Mucosa of rectum (tissue), 2 donors: ENCODE data around the gene SYTL4.

Experiments used
- H3K27ac ChIP-seq, 2 donors: one replicate each; pipeline ENCODE4 v1.7.0; 2013; ENCODE audit warnings: inconsistent platforms in 2 of 2, low read depth in 2 of 2, low read length in 2 of 2
- H3K27me3 ChIP-seq, 2 donors: one replicate each; pipeline ENCODE4 v1.7.0; 2013; ENCODE audit warnings: low read length in 2 of 2; ENCODE audit not compliant: control insufficient read depth in 2 of 2, insufficient read depth in 2 of 2
- H3K36me3 ChIP-seq, 2 donors: one replicate each; pipeline ENCODE4 v1.7.0; 2013; ENCODE audit warnings: low read length in 2 of 2; ENCODE audit not compliant: control insufficient read depth in 2 of 2, insufficient read depth in 2 of 2
- H3K4me1 ChIP-seq, 2 donors: one replicate each; pipeline ENCODE4 v1.7.0; 2013; ENCODE audit warnings: low read length in 2 of 2, mild to moderate bottlenecking in 1 of 2; ENCODE audit not compliant: control insufficient read depth in 2 of 2, insufficient read depth in 2 of 2
- H3K4me3 ChIP-seq, 2 donors: one replicate each; pipeline ENCODE4 v1.7.0; 2013; ENCODE audit warnings: low read length in 2 of 2
- H3K9ac ChIP-seq, 2 donors: one replicate each; pipeline ENCODE4 v1.7.0; 2013; ENCODE audit warnings: low read length in 2 of 2, low read depth in 1 of 2, mild to moderate bottlenecking in 1 of 2
- H3K9me3 ChIP-seq, 2 donors: one replicate each; pipeline ENCODE4 v1.7.0; 2013; ENCODE audit warnings: low read length in 2 of 2; ENCODE audit not compliant: control insufficient read depth in 2 of 2
- donor health status: healthy.
- donor health status: Normal muscosa, but diverticular disease.

Gene SYTL4

DNA sequence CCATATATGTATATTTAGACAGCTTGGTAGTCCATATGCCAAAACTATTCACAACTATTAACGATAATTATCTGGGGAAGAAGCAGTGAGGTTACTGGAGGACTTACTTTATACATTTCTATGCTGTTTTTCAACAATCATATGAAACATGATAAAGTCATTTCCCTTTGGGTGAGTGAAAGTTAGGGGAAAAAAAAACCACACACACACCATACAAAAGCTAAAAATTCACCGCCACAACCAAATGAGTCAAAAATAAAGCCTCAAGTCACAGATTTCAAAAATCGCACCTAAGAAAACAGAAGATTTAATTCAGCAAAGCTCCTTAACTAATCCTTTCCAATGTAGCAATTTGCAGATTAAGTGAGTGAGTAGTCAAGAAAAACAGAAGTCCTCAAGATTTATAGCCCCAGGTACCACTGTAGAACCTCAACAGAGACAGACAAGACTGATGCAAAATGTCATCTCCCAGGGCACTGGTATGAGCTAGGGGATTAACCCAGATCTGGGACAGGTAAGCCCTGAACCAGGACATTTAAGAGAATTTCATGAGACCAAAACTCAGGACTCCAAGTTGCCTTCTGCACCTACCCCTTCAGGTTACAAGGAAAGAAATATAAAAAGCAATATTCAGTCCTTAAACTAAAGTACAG lies 35.1 kb downstream of the SYTL4 start:
- H3K9me3 ChIP-seq: no peaks in the 10 kb centered on the region
- no peak overlapping the region for H3K27ac ChIP-seq
- H3K9ac ChIP-seq: no peak overlapping the region
- no peak overlapping the region for H3K4me3 ChIP-seq
- H3K4me1 ChIP-seq: no peaks in the 10 kb centered on the region
- H3K27me3 ChIP-seq: no peaks in the 10 kb centered on the region
- peaks cover 3 to 6% of the 10 kb centered on the region in 2 donors for H3K36me3 ChIP-seq

GRCh38 chrX:100695991-100696390 lies 35.9 kb downstream of the SYTL4 start:
- H3K4me3 ChIP-seq: no peak overlapping the region

DNA sequence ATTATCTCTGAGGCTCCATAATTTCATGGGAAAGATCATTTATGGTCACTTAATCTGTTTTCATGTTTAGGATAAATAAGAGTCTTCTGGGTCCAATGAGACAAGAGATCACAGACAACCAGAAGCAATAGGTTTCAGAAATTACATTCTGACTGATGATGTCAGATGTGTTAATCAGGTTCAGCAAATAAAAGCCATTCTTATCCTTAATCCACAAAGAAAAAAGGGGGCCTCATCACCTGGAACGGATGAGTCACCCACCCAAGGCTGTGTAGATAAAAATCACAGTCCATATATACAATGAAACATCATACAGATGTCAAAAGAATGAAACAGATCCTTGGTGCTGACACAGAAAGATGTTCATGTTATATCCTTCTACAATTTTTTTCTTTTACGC lies 36.6 kb downstream of the SYTL4 start:
- Histone ChIP-seq H3K9me3 (no peaks in the 10 kb centered on the region), H3K27ac (no peak overlapping the region), H3K27me3 (no peaks in the 10 kb centered on the region), H3K4me1 (no peaks in the 10 kb centered on the region), H3K4me3 (no peak overlapping the region), H3K9ac (no peak overlapping the region), H3K36me3 (no peaks in the 10 kb centered on the region)

More at GRCh38 chrX:100695991-100696390, 35.9 kb downstream of the SYTL4 start:
- H3K27me3 ChIP-seq: no peaks in the 10 kb centered on the region
- no peaks in the 10 kb centered on the region for H3K9me3 ChIP-seq
- H3K36me3 ChIP-seq: peaks cover 0 to 3% of the 10 kb centered on the region in 2 donors
- no peak overlapping the region for H3K9ac ChIP-seq
- no peak overlapping the region for H3K27ac ChIP-seq
- H3K4me1 ChIP-seq: no peaks in the 10 kb centered on the region

GRCh38 chrX:100687546-100687945 lies 44.4 kb downstream of the SYTL4 start:
- Histone ChIP-seq H3K4me3 (no peak overlapping the region), H3K4me1 (no peaks in the 10 kb centered on the region), H3K27ac (no peak overlapping the region), H3K9me3 (no peaks in the 10 kb centered on the region), H3K9ac (no peak overlapping the region), H3K36me3 (peaks cover 0 to 10% of the 10 kb centered on the region in 2 donors), H3K27me3 (peaks cover 0 to 3% of the 10 kb centered on the region in 2 donors)

DNA sequence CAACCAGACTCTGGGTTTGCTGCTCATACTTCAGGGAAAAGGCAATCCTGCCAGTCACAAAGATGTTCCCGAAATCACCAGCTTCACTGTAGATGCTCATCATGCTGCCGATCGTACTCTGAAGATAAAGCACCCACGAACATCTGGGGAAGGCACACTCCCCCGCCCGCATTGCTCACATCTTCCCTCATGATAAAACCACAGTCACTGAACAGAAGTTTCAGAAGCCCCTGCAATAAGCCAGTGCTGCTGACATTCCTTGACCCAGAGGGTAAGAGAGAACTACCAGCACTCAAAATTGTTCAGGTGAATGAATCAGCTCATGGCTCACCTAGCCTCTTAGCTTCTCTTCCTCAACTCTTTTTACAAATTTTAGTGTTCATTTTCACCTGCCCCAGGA lies 44.8 kb downstream of the SYTL4 start:
- no peak overlapping the region for H3K27ac ChIP-seq
- no peaks in the 10 kb centered on the region for H3K9me3 ChIP-seq
- H3K4me3 ChIP-seq: no peak overlapping the region
- peaks cover 0 to 10% of the 10 kb centered on the region in 2 donors for H3K36me3 ChIP-seq
- peaks cover 0 to 3% of the 10 kb centered on the region in 2 donors for H3K27me3 ChIP-seq
- H3K9ac ChIP-seq: no peak overlapping the region
- H3K4me1 ChIP-seq: no peaks in the 10 kb centered on the region

DNA sequence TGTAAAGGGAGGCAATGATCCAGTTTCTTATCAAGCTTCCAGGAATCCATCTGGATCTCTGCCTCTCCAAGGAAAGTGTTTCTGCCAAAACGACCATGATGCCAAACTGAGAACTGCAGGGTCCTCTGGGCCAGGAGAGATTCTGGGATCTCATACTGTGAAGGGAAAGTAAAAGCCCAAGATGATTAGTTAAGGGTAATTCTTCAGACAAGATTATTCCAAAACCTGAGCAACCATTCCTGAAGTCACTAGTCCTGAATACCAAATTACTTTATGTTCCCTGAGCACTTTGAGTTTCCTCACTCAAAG lies 46.0 kb downstream of the SYTL4 start:
- H3K27me3 ChIP-seq: peaks cover 0 to 3% of the 10 kb centered on the region in 2 donors
- no peaks in the 10 kb centered on the region for H3K9me3 ChIP-seq
- no peak overlapping the region for H3K27ac ChIP-seq
- H3K4me1 ChIP-seq: no peaks in the 10 kb centered on the region
- no peak overlapping the region for H3K4me3 ChIP-seq
- H3K9ac ChIP-seq: no peak overlapping the region
- peaks cover 0 to 10% of the 10 kb centered on the region in 2 donors for H3K36me3 ChIP-seq

DNA sequence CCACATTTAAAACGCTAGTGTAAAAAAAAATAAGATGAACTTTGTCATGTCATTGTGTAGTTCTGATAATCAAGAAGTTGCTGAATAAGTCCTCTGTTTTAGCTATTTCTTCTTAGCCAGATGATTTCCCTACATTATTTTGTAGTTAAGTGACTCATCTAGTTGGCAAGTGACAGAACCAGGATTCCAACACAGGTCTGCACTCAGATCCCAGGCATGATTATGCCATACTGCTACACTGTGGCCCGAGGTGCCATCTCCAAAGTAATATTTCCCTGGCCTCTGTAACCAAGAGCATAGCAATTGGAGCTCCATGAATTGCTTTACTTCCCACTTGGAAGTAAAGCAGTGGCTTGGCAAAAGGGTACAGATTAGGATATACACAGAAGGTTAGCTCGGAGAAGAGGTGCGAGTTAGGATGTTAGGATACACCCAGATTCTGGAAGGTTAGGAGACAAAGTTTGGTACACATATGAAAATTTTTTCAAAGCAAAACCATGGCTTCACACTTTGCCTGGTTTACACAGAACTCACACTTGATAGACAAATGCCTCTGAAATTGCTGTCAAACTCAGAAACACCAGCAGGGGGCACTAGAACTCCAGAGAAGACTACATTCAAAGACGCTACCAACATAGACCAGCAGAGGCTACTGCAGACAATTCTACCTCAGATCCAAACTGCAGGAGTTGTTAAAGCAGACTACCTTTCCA lies 46.5 kb downstream of the SYTL4 start:
- no peak overlapping the region for H3K27ac ChIP-seq

GRCh38 chrX:100682939-100683338 lies 49.0 kb downstream of the SYTL4 start:
- H3K9ac ChIP-seq: no peak overlapping the region
- no peaks in the 10 kb centered on the region for H3K4me1 ChIP-seq
- peaks cover 4 to 5% of the 10 kb centered on the region in 2 donors for H3K27me3 ChIP-seq
- H3K4me3 ChIP-seq: no peak overlapping the region
- H3K36me3 ChIP-seq: peaks cover 0 to 7% of the 10 kb centered on the region in 2 donors
- no peak overlapping the region for H3K27ac ChIP-seq
- H3K9me3 ChIP-seq: no peaks in the 10 kb centered on the region

More for the DNA sequence above, 46.5 kb downstream of the SYTL4 start:
- H3K4me3 ChIP-seq: no peak overlapping the region
- no peaks in the 10 kb centered on the region for H3K4me1 ChIP-seq
- peak overlapping the region in 1 of 2 donors; percentile 5 for H3K9ac ChIP-seq
- H3K9me3 ChIP-seq: no peaks in the 10 kb centered on the region
- peaks cover 0 to 3% of the 10 kb centered on the region in 2 donors for H3K27me3 ChIP-seq
- H3K36me3 ChIP-seq: peaks cover 0 to 10% of the 10 kb centered on the region in 2 donors

DNA sequence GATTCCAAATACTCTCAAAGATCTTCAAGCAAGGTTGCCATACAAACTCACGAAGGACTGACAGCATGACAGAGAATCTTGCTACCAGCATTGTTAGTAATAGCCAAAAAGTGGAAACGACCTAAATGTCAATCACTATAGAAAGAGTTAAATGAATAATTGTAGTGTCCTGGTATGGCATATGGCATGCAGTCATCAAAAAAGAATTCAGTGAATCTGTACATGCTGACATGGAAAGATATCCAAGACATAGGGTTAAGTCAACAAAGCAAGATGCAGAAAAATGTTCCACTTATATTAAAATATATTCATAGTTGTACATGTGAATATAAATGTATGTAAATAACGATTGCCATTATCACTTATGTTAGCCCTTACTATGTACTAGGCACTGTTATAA lies 50.3 kb downstream of the SYTL4 start:
- Histone ChIP-seq H3K9me3 (no peaks in the 10 kb centered on the region), H3K27ac (no peak overlapping the region), H3K27me3 (peaks cover 2 to 4% of the 10 kb centered on the region in 2 donors), H3K4me3 (no peak overlapping the region), H3K36me3 (no peaks in the 10 kb centered on the region), H3K4me1 (no peaks in the 10 kb centered on the region), H3K9ac (no peak overlapping the region)

DNA sequence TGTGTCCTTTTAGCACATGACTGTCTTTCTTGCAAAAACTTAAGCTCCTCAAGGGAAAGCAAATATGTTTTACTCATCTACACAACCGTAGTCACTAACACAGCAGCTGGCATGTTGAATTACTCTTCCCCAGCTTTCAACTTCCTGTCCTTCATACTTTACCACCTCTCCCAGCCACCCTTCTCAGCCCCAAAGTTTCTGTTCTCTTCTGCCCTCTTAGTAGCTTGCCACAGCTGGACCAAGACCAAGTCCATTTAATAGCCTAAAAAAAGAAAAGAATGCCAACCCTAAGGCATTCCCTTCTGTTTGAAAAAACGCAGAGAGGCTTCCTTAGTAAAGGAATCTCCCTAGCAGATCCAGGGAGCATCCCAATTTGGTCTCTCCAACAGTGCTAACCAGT lies 51.2 kb downstream of the SYTL4 start:
- Histone ChIP-seq H3K9me3 (no peaks in the 10 kb centered on the region), H3K27ac (no peak overlapping the region), H3K4me1 (no peaks in the 10 kb centered on the region), H3K36me3 (no peaks in the 10 kb centered on the region), H3K27me3 (peaks cover 2 to 4% of the 10 kb centered on the region in 2 donors), H3K9ac (no peak overlapping the region), H3K4me3 (no peak overlapping the region)
